K562 (cell line): ENCODE measurements around the gene NTN1.

ENCODE experiments used
- CXXC5 ChIP-seq: fragments of 250-450 bp; sonication (Bioruptor Pico); IDR thresholded peaks from 2 replicates; pipeline ENCODE4 v1.8.0; 2022; ENCODE audit warnings: inconsistent platforms, mild to moderate bottlenecking, moderate library complexity
- NCOA2 ChIP-seq, 2 experiments: fragments of 450-650 bp; IDR thresholded peaks; 2 replicates each; pipeline ENCODE4 v1.6.1; 2018; ENCODE audit warnings: mild to moderate bottlenecking in 2 of 2, moderate library complexity in 1 of 2; ENCODE audit not compliant: partially characterized antibody in 2 of 2
- NRF1 ChIP-seq, 2 experiments: fragments of 450-650 bp; IDR thresholded peaks in 1 of 2; conservative IDR thresholded peaks in 1 of 2; 2 replicates each; pipeline ENCODE4 v1.6.1; 2014; ENCODE audit warnings: mild to moderate bottlenecking in 2 of 2
- PCBP2 ChIP-seq: fragments of 200-400 bp; formaldehyde crosslinking; IDR thresholded peaks from 2 replicates; pipeline ENCODE4 v1.6.1; 2018; ENCODE audit warnings: low read length, low read depth, mild to moderate bottlenecking, moderate library complexity; ENCODE audit not compliant: poor library complexity, severe bottlenecking
- SP2 ChIP-seq: IDR thresholded peaks from 2 replicates; pipeline ENCODE4 v1.6.1; 2011; ENCODE audit warnings: mild to moderate bottlenecking, low read depth, low read length, moderate library complexity; ENCODE audit not compliant: poor library complexity, severe bottlenecking; ENCODE audit errors: extremely low read depth
- YY1 ChIP-seq, 3 experiments: IDR thresholded peaks; 2 replicates each; pipeline ENCODE4 v1.6.1; 2011; ENCODE audit warnings: low read length in 2 of 3, mild to moderate bottlenecking in 2 of 3, moderate library complexity in 2 of 3, borderline replicate concordance in 1 of 3, control low read depth in 1 of 3, low read depth in 1 of 3; ENCODE audit not compliant: insufficient read depth in 3 of 3, insufficient replicate concordance in 2 of 3, control insufficient read depth in 1 of 3, insufficient read length in 1 of 3; ENCODE audit errors: extremely low read depth in 1 of 3
- TF ChIP-seq, protein P1 (sequence below): fragments of 250-450 bp; sonication (Bioruptor Pico); IDR thresholded peaks from 2 replicates; pipeline ENCODE4 v1.5.0; 2021
- TF ChIP-seq, protein P2 (sequence below), 2 experiments: fragments of 450-650 bp; formaldehyde crosslinking in 1 of 2; IDR thresholded peaks; 2 replicates each; pipeline versions ENCODE4 v1.4.0 to v1.6.1; 2014 to 2020; ENCODE audit warnings: mild to moderate bottlenecking in 2 of 2, borderline replicate concordance in 1 of 2, low read depth in 1 of 2
- TF ChIP-seq, protein P3 (sequence below), 2 experiments: IDR thresholded peaks; 2 replicates each; pipeline ENCODE4 v1.6.1; 2011; ENCODE audit warnings: borderline replicate concordance in 1 of 2, control low read depth in 1 of 2, low read depth in 1 of 2, low read length in 1 of 2, mild to moderate bottlenecking in 1 of 2, mixed read lengths in 1 of 2, moderate library complexity in 1 of 2; ENCODE audit not compliant: insufficient read depth in 1 of 2, insufficient read length in 1 of 2, poor library complexity in 1 of 2, severe bottlenecking in 1 of 2; ENCODE audit errors: extremely low read depth in 1 of 2
- TF ChIP-seq, protein P4 (sequence below): sonication (generic); formaldehyde crosslinking; IDR thresholded peaks from 2 replicates; pipeline ENCODE4 v1.8.0; 2023; ENCODE audit warnings: mild to moderate bottlenecking, missing genetic modification reagents

DNA sequence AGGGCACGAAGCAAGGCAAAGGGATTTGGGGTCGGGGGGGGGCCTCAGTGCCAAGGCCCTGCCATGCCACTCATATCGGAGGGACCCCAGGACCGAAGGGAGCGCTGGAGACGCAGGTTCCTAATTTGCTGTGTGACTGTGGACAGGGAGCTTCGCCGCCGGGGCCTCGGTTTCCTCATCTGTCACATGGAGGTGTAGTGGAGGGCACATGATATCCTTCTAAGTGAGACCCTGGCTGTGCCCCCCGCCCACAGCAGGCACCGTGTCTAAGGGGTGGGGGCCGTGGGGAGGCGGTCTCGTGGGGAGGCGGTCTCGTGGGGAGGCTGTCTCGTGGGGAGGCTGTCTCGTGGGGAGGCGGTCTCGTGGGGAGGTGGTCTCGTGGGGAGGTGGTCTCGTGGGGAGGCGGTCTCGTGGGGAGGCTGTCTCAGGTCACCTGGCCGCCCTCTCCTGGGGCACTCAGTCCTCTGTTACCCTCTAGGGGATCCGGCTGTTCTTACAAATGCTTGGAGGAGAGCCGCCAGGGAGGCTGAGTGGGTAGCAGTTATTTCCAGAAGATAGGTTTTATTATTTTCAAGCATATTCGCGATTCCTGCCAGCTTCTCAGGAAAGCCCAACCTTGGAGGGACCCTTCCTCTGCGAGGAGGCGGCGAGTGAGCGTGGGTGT lies 205.0 kb downstream of the NTN1 start:
- TF ChIP-seq PCBP2, result no peak
- TF ChIP-seq, protein P1, sequence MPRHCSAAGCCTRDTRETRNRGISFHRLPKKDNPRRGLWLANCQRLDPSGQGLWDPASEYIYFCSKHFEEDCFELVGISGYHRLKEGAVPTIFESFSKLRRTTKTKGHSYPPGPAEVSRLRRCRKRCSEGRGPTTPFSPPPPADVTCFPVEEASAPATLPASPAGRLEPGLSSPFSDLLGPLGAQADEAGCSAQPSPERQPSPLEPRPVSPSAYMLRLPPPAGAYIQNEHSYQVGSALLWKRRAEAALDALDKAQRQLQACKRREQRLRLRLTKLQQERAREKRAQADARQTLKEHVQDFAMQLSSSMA, result no peak
- no peak for TF ChIP-seq SP2
- no peak for TF ChIP-seq NCOA2 (IDR thresholded peaks at IDR 0.05; ENCODE audit: partially characterized antibody in 2 of 2)
- no peak for TF ChIP-seq NRF1 (conservative IDR thresholded peaks at IDR 0.05 in 1 of 2, IDR thresholded peaks at IDR 0.05 in 1 of 2)
- TF ChIP-seq CXXC5, result no peak
- TF ChIP-seq YY1 (IDR thresholded peaks at IDR 0.05; ENCODE audit: borderline replicate concordance in 1 of 3, control insufficient read depth in 1 of 3, extremely low read depth in 1 of 3, insufficient read depth in 3 of 3, insufficient read length in 1 of 3, insufficient replicate concordance in 2 of 3, low read depth in 1 of 3, low read length in 2 of 3), result no peak
- TF ChIP-seq, protein P2, sequence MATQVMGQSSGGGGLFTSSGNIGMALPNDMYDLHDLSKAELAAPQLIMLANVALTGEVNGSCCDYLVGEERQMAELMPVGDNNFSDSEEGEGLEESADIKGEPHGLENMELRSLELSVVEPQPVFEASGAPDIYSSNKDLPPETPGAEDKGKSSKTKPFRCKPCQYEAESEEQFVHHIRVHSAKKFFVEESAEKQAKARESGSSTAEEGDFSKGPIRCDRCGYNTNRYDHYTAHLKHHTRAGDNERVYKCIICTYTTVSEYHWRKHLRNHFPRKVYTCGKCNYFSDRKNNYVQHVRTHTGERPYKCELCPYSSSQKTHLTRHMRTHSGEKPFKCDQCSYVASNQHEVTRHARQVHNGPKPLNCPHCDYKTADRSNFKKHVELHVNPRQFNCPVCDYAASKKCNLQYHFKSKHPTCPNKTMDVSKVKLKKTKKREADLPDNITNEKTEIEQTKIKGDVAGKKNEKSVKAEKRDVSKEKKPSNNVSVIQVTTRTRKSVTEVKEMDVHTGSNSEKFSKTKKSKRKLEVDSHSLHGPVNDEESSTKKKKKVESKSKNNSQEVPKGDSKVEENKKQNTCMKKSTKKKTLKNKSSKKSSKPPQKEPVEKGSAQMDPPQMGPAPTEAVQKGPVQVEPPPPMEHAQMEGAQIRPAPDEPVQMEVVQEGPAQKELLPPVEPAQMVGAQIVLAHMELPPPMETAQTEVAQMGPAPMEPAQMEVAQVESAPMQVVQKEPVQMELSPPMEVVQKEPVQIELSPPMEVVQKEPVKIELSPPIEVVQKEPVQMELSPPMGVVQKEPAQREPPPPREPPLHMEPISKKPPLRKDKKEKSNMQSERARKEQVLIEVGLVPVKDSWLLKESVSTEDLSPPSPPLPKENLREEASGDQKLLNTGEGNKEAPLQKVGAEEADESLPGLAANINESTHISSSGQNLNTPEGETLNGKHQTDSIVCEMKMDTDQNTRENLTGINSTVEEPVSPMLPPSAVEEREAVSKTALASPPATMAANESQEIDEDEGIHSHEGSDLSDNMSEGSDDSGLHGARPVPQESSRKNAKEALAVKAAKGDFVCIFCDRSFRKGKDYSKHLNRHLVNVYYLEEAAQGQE (IDR thresholded peaks at IDR 0.05; ENCODE audit: borderline replicate concordance), result no peak
- TF ChIP-seq, protein P2 (CRISPR knock-in tag; IDR thresholded peaks at IDR 0.05; ENCODE audit: low read depth), result no peak
- TF ChIP-seq, protein P3, sequence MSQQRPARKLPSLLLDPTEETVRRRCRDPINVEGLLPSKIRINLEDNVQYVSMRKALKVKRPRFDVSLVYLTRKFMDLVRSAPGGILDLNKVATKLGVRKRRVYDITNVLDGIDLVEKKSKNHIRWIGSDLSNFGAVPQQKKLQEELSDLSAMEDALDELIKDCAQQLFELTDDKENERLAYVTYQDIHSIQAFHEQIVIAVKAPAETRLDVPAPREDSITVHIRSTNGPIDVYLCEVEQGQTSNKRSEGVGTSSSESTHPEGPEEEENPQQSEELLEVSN (IDR thresholded peaks at IDR 0.05; ENCODE audit: borderline replicate concordance in 1 of 2, extremely low read depth in 1 of 2, insufficient read depth in 1 of 2, insufficient read length in 1 of 2, low read depth in 1 of 2, low read length in 1 of 2, poor library complexity in 1 of 2, severe bottlenecking in 1 of 2), result no peak
- TF ChIP-seq, protein P4, sequence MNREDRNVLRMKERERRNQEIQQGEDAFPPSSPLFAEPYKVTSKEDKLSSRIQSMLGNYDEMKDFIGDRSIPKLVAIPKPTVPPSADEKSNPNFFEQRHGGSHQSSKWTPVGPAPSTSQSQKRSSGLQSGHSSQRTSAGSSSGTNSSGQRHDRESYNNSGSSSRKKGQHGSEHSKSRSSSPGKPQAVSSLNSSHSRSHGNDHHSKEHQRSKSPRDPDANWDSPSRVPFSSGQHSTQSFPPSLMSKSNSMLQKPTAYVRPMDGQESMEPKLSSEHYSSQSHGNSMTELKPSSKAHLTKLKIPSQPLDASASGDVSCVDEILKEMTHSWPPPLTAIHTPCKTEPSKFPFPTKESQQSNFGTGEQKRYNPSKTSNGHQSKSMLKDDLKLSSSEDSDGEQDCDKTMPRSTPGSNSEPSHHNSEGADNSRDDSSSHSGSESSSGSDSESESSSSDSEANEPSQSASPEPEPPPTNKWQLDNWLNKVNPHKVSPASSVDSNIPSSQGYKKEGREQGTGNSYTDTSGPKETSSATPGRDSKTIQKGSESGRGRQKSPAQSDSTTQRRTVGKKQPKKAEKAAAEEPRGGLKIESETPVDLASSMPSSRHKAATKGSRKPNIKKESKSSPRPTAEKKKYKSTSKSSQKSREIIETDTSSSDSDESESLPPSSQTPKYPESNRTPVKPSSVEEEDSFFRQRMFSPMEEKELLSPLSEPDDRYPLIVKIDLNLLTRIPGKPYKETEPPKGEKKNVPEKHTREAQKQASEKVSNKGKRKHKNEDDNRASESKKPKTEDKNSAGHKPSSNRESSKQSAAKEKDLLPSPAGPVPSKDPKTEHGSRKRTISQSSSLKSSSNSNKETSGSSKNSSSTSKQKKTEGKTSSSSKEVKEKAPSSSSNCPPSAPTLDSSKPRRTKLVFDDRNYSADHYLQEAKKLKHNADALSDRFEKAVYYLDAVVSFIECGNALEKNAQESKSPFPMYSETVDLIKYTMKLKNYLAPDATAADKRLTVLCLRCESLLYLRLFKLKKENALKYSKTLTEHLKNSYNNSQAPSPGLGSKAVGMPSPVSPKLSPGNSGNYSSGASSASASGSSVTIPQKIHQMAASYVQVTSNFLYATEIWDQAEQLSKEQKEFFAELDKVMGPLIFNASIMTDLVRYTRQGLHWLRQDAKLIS (CRISPR knock-in tag), result no peak
